ENCODE measurements around the gene TMEM151B. TPM values are rescaled to one million over a fixed set of nuclear protein-coding genes. Genes with fewer than 3 reads are reported as not detected.

The TMEM151B gene
- total and polyA plus RNA-seq, 2 of the 4 experiments (the other 2 are of a cell fraction): not detected

- Histone ChIP-seq H2AFZ (replicated peaks; ENCODE audit: low read length, poor library complexity) (no peak overlapping the region), H2BK5ac (ENCODE audit: low read depth, low read length, poor library complexity, severe bottlenecking) (no peak overlapping the region), H3K4me1 (ENCODE audit: control insufficient read depth, insufficient read depth, low read length) (no peaks in the 10 kb centered on the region), H4K8ac (ENCODE audit: low read depth in 2 of 2, low read length in 2 of 2) (no peak overlapping the region), H3K14ac (replicated peaks; ENCODE audit: low read depth, low read length) (no peak overlapping the region), H3K4ac (ENCODE audit: low read depth, low read length) (no peak overlapping the region), H4K20me1 (ENCODE audit: insufficient read depth, low read length) (no peaks in the 10 kb centered on the region), H3K36me3 (ENCODE audit: control insufficient read depth, insufficient read depth, low read length) (no peaks in the 10 kb centered on the region), H3K27ac (ENCODE audit: insufficient read depth, low read length) (no peak overlapping the region), H2BK20ac (ENCODE audit: low read depth, low read length) (no peak overlapping the region), H2AK9ac (replicated peaks; ENCODE audit: low read depth, low read length, poor library complexity) (no peak overlapping the region), H3K79me1 (ENCODE audit: low read depth in 1 of 2, low read length in 2 of 2) (no peaks in the 10 kb centered on the region), H2BK120ac (ENCODE audit: low read depth, low read length) (no peak overlapping the region), H3K27me3 (ENCODE audit: control insufficient read depth, insufficient read depth, low read length) (peaks cover 64% of the 10 kb centered on the region), H3K4me3 (ENCODE audit: insufficient read depth, low read depth, low read length) (no peak overlapping the region), H3K4me2 (ENCODE audit: low read depth, low read length) (no peak overlapping the region), H2AK5ac (ENCODE audit: low read depth, low read length) (no peak overlapping the region), H3K23ac (ENCODE audit: low read depth, low read length) (no peak overlapping the region), H2BK15ac (ENCODE audit: low read depth, low read length) (no peak overlapping the region), H3K9me3 (ENCODE audit: control insufficient read depth, insufficient read depth, low read length) (no peaks in the 10 kb centered on the region), H3K56ac (ENCODE audit: extremely low read depth, insufficient read depth, low read length) (no peak overlapping the region), H3K9me1 (ENCODE audit: insufficient read depth, low read length) (no peaks in the 10 kb centered on the region), H3K18ac (ENCODE audit: low read depth, low read length) (no peak overlapping the region), H3K9ac (ENCODE audit: low read depth, low read length) (no peak overlapping the region), H4K5ac (ENCODE audit: low read depth, low read length) (no peak overlapping the region), H4K91ac (ENCODE audit: insufficient read depth, low read depth, low read length) (no peak overlapping the region)
- ChIA-PET CTCF (interaction anchor here (0.6 to 1.0 kb wide), 3 partner anchors 20 to 65 kb away, joined by 3 to 5 read pairs (median 3); partner anchors contain the start of genes AARS2 and TMEM151B), POLR2A (ENCODE audit: unreplicated experiment) (no interaction called here)
- ATAC-seq (ENCODE audit: low read depth): no peak
- intact Hi-C loops (cut with micrococcal nuclease): no loop called here
- BruUV-seq (replicated peaks): no TSS peak
- no peak for DNase-seq
- TF ChIP-seq FOS (IDR thresholded peaks at IDR 0.05; ENCODE audit: low read depth, low read length) (no peak), RCOR1 (IDR thresholded peaks at IDR 0.05; ENCODE audit: insufficient replicate concordance, low read length) (no peak), POLR2A (IDR thresholded peaks at IDR 0.05; ENCODE audit: low read depth, low read length) (no peak), MXI1 (IDR thresholded peaks at IDR 0.05; ENCODE audit: borderline replicate concordance, low read depth, low read length) (no peak), MAFK (IDR thresholded peaks at IDR 0.05; ENCODE audit: low read depth, low read length) (no peak), SMC3 (IDR thresholded peaks at IDR 0.05; ENCODE audit: low read depth, low read length) (no peak), CTCF (conservative IDR thresholded peaks at IDR 0.05; ENCODE audit: low read depth, low read length) (no peak), RFX5 (IDR thresholded peaks at IDR 0.05; ENCODE audit: low read depth, low read length) (no peak), RAD21 (IDR thresholded peaks at IDR 0.05; ENCODE audit: low read length) (no peak), USF2 (IDR thresholded peaks at IDR 0.05; ENCODE audit: low read depth, low read length) (no peak), BHLHE40 (IDR thresholded peaks at IDR 0.05; ENCODE audit: low read depth, low read length) (no peak), NFE2L2 (IDR thresholded peaks at IDR 0.05; ENCODE audit: low read depth, low read length) (no peak), MAZ (IDR thresholded peaks at IDR 0.05; ENCODE audit: borderline replicate concordance, low read depth, low read length) (no peak), CEBPB (IDR thresholded peaks at IDR 0.05; ENCODE audit: low read depth, low read length) (no peak), CHD1 (IDR thresholded peaks at IDR 0.05; ENCODE audit: low read depth, low read length) (no peak), ELK1 (IDR thresholded peaks at IDR 0.05; ENCODE audit: borderline replicate concordance, low read depth, low read length) (no peak)
- dilution Hi-C loops (cut with HindIII; ENCODE audit: low sequenced_read_pairs, unreplicated experiment): no loop called here
- 75% methylated on average over 4 of the region's 11 CpGs; no CpG with 5 or more reads in 1 of the 2 experiments for WGBS, 2 experiments (ENCODE audit: extremely low coverage in 2 of 2, insufficient read length in 1 of 2)
- in situ Hi-C loops (cut with MboI; ENCODE audit: low sequenced_read_pairs): loop anchor here (10.0 kb wide), 1 partner anchor 169 kb away; no protein-coding TSS in a partner anchor
These were observed 63.1 kb downstream of the TMEM151B start for GRCh38 chr6:44333273-44333919.
